ENCODE results near the gene CCDC169.

DNA sequence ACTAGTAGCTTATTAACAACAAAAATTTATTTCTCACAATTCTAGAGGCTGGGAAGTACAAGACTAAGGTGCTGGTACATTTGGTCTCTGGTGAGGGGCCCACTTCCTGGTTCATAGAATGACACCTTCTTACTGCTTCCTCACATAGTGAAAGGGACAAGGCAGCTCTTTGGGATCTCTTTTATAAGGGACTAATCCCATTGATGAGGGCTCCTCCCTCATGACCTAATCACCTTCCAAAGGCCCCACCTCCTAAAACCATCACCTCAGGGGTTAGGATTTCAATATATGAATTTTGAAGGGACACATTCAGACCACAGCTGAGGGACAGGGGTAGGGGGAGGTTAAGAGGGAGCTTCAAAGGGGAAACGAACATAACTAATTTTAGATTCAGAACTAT, 28.3 kb upstream of the CCDC169 start:
- TF ChIP-seq, protein P1, sequence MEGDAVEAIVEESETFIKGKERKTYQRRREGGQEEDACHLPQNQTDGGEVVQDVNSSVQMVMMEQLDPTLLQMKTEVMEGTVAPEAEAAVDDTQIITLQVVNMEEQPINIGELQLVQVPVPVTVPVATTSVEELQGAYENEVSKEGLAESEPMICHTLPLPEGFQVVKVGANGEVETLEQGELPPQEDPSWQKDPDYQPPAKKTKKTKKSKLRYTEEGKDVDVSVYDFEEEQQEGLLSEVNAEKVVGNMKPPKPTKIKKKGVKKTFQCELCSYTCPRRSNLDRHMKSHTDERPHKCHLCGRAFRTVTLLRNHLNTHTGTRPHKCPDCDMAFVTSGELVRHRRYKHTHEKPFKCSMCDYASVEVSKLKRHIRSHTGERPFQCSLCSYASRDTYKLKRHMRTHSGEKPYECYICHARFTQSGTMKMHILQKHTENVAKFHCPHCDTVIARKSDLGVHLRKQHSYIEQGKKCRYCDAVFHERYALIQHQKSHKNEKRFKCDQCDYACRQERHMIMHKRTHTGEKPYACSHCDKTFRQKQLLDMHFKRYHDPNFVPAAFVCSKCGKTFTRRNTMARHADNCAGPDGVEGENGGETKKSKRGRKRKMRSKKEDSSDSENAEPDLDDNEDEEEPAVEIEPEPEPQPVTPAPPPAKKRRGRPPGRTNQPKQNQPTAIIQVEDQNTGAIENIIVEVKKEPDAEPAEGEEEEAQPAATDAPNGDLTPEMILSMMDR (IDR thresholded peaks at IDR 0.05; ENCODE audit: low read depth, low read length, missing input control) = no peak
- TF ChIP-seq GABPA (IDR thresholded peaks at IDR 0.05 in 1 of 2, conservative IDR thresholded peaks at IDR 0.05 in 1 of 2) (no peak), EGR1 (IDR thresholded peaks at IDR 0.05; ENCODE audit: low read depth in 2 of 2) (no peak), JUND (IDR thresholded peaks at IDR 0.05) (no peak), FOXA1 (IDR thresholded peaks at IDR 0.05) (no peak), TAF1 (conservative IDR thresholded peaks at IDR 0.05) (no peak), YY1 (IDR thresholded peaks at IDR 0.05) (no peak), SP1 (IDR thresholded peaks at IDR 0.05) (no peak), RAD21 (IDR thresholded peaks at IDR 0.05) (no peak)
- TF ChIP-seq, protein P2, sequence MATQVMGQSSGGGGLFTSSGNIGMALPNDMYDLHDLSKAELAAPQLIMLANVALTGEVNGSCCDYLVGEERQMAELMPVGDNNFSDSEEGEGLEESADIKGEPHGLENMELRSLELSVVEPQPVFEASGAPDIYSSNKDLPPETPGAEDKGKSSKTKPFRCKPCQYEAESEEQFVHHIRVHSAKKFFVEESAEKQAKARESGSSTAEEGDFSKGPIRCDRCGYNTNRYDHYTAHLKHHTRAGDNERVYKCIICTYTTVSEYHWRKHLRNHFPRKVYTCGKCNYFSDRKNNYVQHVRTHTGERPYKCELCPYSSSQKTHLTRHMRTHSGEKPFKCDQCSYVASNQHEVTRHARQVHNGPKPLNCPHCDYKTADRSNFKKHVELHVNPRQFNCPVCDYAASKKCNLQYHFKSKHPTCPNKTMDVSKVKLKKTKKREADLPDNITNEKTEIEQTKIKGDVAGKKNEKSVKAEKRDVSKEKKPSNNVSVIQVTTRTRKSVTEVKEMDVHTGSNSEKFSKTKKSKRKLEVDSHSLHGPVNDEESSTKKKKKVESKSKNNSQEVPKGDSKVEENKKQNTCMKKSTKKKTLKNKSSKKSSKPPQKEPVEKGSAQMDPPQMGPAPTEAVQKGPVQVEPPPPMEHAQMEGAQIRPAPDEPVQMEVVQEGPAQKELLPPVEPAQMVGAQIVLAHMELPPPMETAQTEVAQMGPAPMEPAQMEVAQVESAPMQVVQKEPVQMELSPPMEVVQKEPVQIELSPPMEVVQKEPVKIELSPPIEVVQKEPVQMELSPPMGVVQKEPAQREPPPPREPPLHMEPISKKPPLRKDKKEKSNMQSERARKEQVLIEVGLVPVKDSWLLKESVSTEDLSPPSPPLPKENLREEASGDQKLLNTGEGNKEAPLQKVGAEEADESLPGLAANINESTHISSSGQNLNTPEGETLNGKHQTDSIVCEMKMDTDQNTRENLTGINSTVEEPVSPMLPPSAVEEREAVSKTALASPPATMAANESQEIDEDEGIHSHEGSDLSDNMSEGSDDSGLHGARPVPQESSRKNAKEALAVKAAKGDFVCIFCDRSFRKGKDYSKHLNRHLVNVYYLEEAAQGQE (IDR thresholded peaks at IDR 0.05) = no peak
- TF ChIP-seq, protein P3, sequence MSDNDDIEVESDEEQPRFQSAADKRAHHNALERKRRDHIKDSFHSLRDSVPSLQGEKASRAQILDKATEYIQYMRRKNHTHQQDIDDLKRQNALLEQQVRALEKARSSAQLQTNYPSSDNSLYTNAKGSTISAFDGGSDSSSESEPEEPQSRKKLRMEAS (IDR thresholded peaks at IDR 0.05) = no peak
- TF ChIP-seq, protein P4, sequence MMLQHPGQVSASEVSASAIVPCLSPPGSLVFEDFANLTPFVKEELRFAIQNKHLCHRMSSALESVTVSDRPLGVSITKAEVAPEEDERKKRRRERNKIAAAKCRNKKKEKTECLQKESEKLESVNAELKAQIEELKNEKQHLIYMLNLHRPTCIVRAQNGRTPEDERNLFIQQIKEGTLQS (IDR thresholded peaks at IDR 0.05) = no peak
- TF ChIP-seq, protein P5, sequence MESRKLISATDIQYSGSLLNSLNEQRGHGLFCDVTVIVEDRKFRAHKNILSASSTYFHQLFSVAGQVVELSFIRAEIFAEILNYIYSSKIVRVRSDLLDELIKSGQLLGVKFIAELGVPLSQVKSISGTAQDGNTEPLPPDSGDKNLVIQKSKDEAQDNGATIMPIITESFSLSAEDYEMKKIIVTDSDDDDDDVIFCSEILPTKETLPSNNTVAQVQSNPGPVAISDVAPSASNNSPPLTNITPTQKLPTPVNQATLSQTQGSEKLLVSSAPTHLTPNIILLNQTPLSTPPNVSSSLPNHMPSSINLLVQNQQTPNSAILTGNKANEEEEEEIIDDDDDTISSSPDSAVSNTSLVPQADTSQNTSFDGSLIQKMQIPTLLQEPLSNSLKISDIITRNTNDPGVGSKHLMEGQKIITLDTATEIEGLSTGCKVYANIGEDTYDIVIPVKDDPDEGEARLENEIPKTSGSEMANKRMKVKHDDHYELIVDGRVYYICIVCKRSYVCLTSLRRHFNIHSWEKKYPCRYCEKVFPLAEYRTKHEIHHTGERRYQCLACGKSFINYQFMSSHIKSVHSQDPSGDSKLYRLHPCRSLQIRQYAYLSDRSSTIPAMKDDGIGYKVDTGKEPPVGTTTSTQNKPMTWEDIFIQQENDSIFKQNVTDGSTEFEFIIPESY (IDR thresholded peaks at IDR 0.05) = no peak

All from liver (tissue), 3 donors.